GM23248 (cell line): ENCODE data around the gene KLRD1.

Source experiments
- EZH2 ChIP-seq: fragments of 200-600 bp; sonication (generic); IDR thresholded peaks from 2 replicates; pipeline ENCODE4 v1.6.1; 2018; ENCODE audit warnings: antibody characterized with exemption, mild to moderate bottlenecking; ENCODE audit not compliant: insufficient read depth, poor library complexity, severe bottlenecking
- EZH2phosphoT487 ChIP-seq: fragments of 200-600 bp; sonication (generic); IDR thresholded peaks from 2 replicates; pipeline ENCODE4 v1.6.1; 2018; ENCODE audit warnings: antibody characterized with exemption, moderate library complexity, mild to moderate bottlenecking, low read depth; ENCODE audit not compliant: insufficient read depth

- TF ChIP-seq EZH2 (no peak), EZH2phosphoT487 (no peak)
Observed at GRCh38 chr12:10361622-10362021, 54.0 kb downstream of the KLRD1 start.
